ENCODE measurements around the gene GNG7.

Gene GNG7

GRCh38 chr19:2719232-2719735 lies 16.8 kb upstream of the GNG7 start:
- Histone ChIP-seq H4K20me1 (ENCODE audit: insufficient read depth, low read length, poor library complexity, severe bottlenecking) (no peaks in the 10 kb centered on the region), H3K4me2 (ENCODE audit: low read depth, low read length, poor library complexity, severe bottlenecking) (no peak overlapping the region), H3F3A (ENCODE audit: low read depth) (no peaks in the 10 kb centered on the region), H3K9me2 (replicated peaks; ENCODE audit: low read depth, low read length) (no peaks in the 10 kb centered on the region), H3K79me2 (ENCODE audit: insufficient read depth, low read length) (no peaks in the 10 kb centered on the region), H3K9ac (ENCODE audit: low read depth, low read length, poor library complexity, severe bottlenecking) (no peak overlapping the region), H3K9me3 (ENCODE audit: insufficient read depth, low read depth, low read length) (peaks cover 5% of the 10 kb centered on the region; the same call in 1 of the 2 replicates), H3K4me1 (ENCODE audit: insufficient read depth, low read length, poor library complexity, severe bottlenecking) (no peaks in the 10 kb centered on the region), H2AFZ (ENCODE audit: low read length) (no peak overlapping the region), H3K4me3 (ENCODE audit: low read length, poor library complexity, severe bottlenecking) (no peak overlapping the region), H3K27me3 (ENCODE audit: insufficient read depth, low read length, poor library complexity, severe bottlenecking) (no peaks in the 10 kb centered on the region), H3K36me3 (ENCODE audit: insufficient read depth, low read length) (no peaks in the 10 kb centered on the region)
- TF ChIP-seq EZH2phosphoT487 (IDR thresholded peaks at IDR 0.05; ENCODE audit: borderline replicate concordance) (no peak), CTCF (conservative IDR thresholded peaks at IDR 0.05; ENCODE audit: low read length) (no peak)

- Histone ChIP-seq H3K4me3 (ENCODE audit: low read length, poor library complexity, severe bottlenecking) (no peak overlapping the region), H4K20me1 (ENCODE audit: insufficient read depth, low read length, poor library complexity, severe bottlenecking) (no peaks in the 10 kb centered on the region), H3K9ac (ENCODE audit: low read depth, low read length, poor library complexity, severe bottlenecking) (no peak overlapping the region), H3K9me2 (replicated peaks; ENCODE audit: low read depth, low read length) (no peaks in the 10 kb centered on the region), H3K4me2 (ENCODE audit: low read depth, low read length, poor library complexity, severe bottlenecking) (no peak overlapping the region), H3K4me1 (ENCODE audit: insufficient read depth, low read length, poor library complexity, severe bottlenecking) (no peaks in the 10 kb centered on the region), H3F3A (ENCODE audit: low read depth) (no peaks in the 10 kb centered on the region), H3K36me3 (ENCODE audit: insufficient read depth, low read length) (no peaks in the 10 kb centered on the region), H3K9me3 (ENCODE audit: insufficient read depth, low read depth, low read length) (peaks cover 5% of the 10 kb centered on the region; the same call in 1 of the 2 replicates), H3K27me3 (ENCODE audit: insufficient read depth, low read length, poor library complexity, severe bottlenecking) (no peaks in the 10 kb centered on the region), H3K79me2 (ENCODE audit: insufficient read depth, low read length) (no peaks in the 10 kb centered on the region), H2AFZ (ENCODE audit: low read length) (no peak overlapping the region)
- TF ChIP-seq EZH2phosphoT487 (IDR thresholded peaks at IDR 0.05; ENCODE audit: borderline replicate concordance) = no peak
- TF ChIP-seq CTCF (conservative IDR thresholded peaks at IDR 0.05; ENCODE audit: low read length) = no peak
Observed at GRCh38 chr19:2717638-2718541, 15.4 kb upstream of the GNG7 start.

GRCh38 chr19:2716722-2717637 lies 14.5 kb upstream of the GNG7 start:
- Histone ChIP-seq H3K9ac (ENCODE audit: low read depth, low read length, poor library complexity, severe bottlenecking) (no peak overlapping the region), H3K9me2 (replicated peaks; ENCODE audit: low read depth, low read length) (no peaks in the 10 kb centered on the region), H3F3A (ENCODE audit: low read depth) (no peaks in the 10 kb centered on the region), H3K36me3 (ENCODE audit: insufficient read depth, low read length) (no peaks in the 10 kb centered on the region), H3K4me3 (ENCODE audit: low read length, poor library complexity, severe bottlenecking) (no peak overlapping the region), H3K9me3 (ENCODE audit: insufficient read depth, low read depth, low read length) (peaks cover 5% of the 10 kb centered on the region; the same call in 1 of the 2 replicates), H3K27me3 (ENCODE audit: insufficient read depth, low read length, poor library complexity, severe bottlenecking) (no peaks in the 10 kb centered on the region), H3K4me2 (ENCODE audit: low read depth, low read length, poor library complexity, severe bottlenecking) (no peak overlapping the region), H2AFZ (ENCODE audit: low read length) (no peak overlapping the region), H3K4me1 (ENCODE audit: insufficient read depth, low read length, poor library complexity, severe bottlenecking) (no peaks in the 10 kb centered on the region), H4K20me1 (ENCODE audit: insufficient read depth, low read length, poor library complexity, severe bottlenecking) (no peaks in the 10 kb centered on the region), H3K79me2 (ENCODE audit: insufficient read depth, low read length) (no peaks in the 10 kb centered on the region)
- no peak for TF ChIP-seq CTCF (conservative IDR thresholded peaks at IDR 0.05; ENCODE audit: low read length)
- no peak for TF ChIP-seq EZH2phosphoT487 (IDR thresholded peaks at IDR 0.05; ENCODE audit: borderline replicate concordance)
